H9 (cell line): ENCODE data around the gene PRR30. TPM values are rescaled to one million over a fixed set of nuclear protein-coding genes. Genes with fewer than 3 reads are reported as not detected.

Experiments
- DNase-seq: peaks from one replicate; pipeline ENCODE4 v3.0.0-alpha.2; 2017
- H2AFZ ChIP-seq: one replicate; pipeline ENCODE4 v1.6.1; 2013; ENCODE audit warnings: mild to moderate bottlenecking, low read length, control low read depth, moderate library complexity
- H2AK5ac ChIP-seq: 2 replicates; pipeline ENCODE4 v1.6.1; 2013; ENCODE audit warnings: low read length, control low read depth, mixed read lengths; ENCODE audit not compliant: insufficient read length
- H2BK120ac ChIP-seq: one replicate; pipeline ENCODE4 v1.6.1; 2013; ENCODE audit warnings: low read depth, mild to moderate bottlenecking, low read length, control low read depth, inconsistent platforms; ENCODE audit not compliant: poor library complexity, severe bottlenecking
- H2BK12ac ChIP-seq: 2 replicates; pipeline ENCODE4 v1.6.1; 2013; ENCODE audit warnings: low read length, control low read depth, mixed read lengths, low read depth; ENCODE audit not compliant: insufficient read length
- H2BK15ac ChIP-seq: 2 replicates; pipeline ENCODE4 v1.6.1; 2013; ENCODE audit warnings: low read depth, low read length, control low read depth
- H2BK20ac ChIP-seq: one replicate; pipeline ENCODE4 v1.6.1; 2013; ENCODE audit warnings: low read depth, mild to moderate bottlenecking, low read length, control low read depth, inconsistent platforms; ENCODE audit not compliant: poor library complexity, severe bottlenecking
- H2BK5ac ChIP-seq: 2 replicates; pipeline ENCODE4 v1.6.1; 2013; ENCODE audit warnings: low read length, control low read depth, mixed read lengths; ENCODE audit not compliant: insufficient read length
- H3K14ac ChIP-seq: 2 replicates; pipeline ENCODE4 v1.6.1; 2013; ENCODE audit warnings: low read length, control low read depth; ENCODE audit not compliant: insufficient read depth
- H3K18ac ChIP-seq: 2 replicates; pipeline ENCODE4 v1.6.1; 2013; ENCODE audit warnings: low read depth, mild to moderate bottlenecking, mixed read lengths, low read length, control low read depth; ENCODE audit not compliant: insufficient read length
- H3K23ac ChIP-seq: 2 replicates; pipeline ENCODE4 v1.6.1; 2013; ENCODE audit warnings: low read length, control low read depth, mixed read lengths, low read depth; ENCODE audit not compliant: insufficient read length
- H3K23me2 ChIP-seq: 2 replicates; pipeline ENCODE4 v1.6.1; 2013; ENCODE audit warnings: low read depth, mild to moderate bottlenecking, mixed read lengths, low read length, control low read depth; ENCODE audit not compliant: insufficient read length, poor library complexity, severe bottlenecking
- H3K27ac ChIP-seq: 2 replicates; pipeline ENCODE4 v1.5.1; 2013; ENCODE audit warnings: low read length, control low read depth, mixed read lengths, low read depth; ENCODE audit not compliant: insufficient read length
- H3K27me3 ChIP-seq: 2 replicates; pipeline ENCODE4 v1.6.1; 2013; ENCODE audit warnings: low read length, control low read depth, inconsistent platforms; ENCODE audit not compliant: insufficient read depth
- H3K4ac ChIP-seq: 2 replicates; pipeline ENCODE4 v1.6.1; 2013; ENCODE audit warnings: low read depth, mild to moderate bottlenecking, control low read depth, inconsistent platforms, low read length, moderate library complexity
- H3K4me1 ChIP-seq: 2 replicates; pipeline ENCODE4 v1.6.1; 2013; ENCODE audit warnings: low read length, control low read depth, inconsistent platforms; ENCODE audit not compliant: insufficient read depth
- H3K4me2 ChIP-seq: 2 replicates; pipeline ENCODE4 v1.6.1; 2013; ENCODE audit warnings: low read length, control low read depth, mixed read lengths; ENCODE audit not compliant: insufficient read length, insufficient read depth
- H3K56ac ChIP-seq: 2 replicates; pipeline ENCODE4 v1.6.1; 2013; ENCODE audit warnings: low read depth, mild to moderate bottlenecking, mixed read lengths, low read length, control low read depth; ENCODE audit not compliant: insufficient read length
- H3K79me1 ChIP-seq: 2 replicates; pipeline ENCODE4 v1.6.1; 2013; ENCODE audit warnings: low read depth, mild to moderate bottlenecking, moderate library complexity, low read length, control low read depth, inconsistent platforms; ENCODE audit not compliant: insufficient read depth, poor library complexity, severe bottlenecking
- H3K79me2 ChIP-seq: 2 replicates; pipeline ENCODE4 v1.6.1; 2013; ENCODE audit warnings: low read length, control low read depth, inconsistent platforms; ENCODE audit not compliant: insufficient read depth
- H3K9ac ChIP-seq: 2 replicates; pipeline ENCODE4 v1.6.1; 2013; ENCODE audit warnings: low read length, control low read depth, mixed read lengths; ENCODE audit not compliant: insufficient read length; ENCODE audit errors: extremely low read depth
- H3K9me3 ChIP-seq: one replicate; pipeline ENCODE4 v1.6.1; 2013; ENCODE audit warnings: low read depth, low read length, inconsistent platforms; ENCODE audit not compliant: control insufficient read depth
- H3T11ph ChIP-seq: one replicate; pipeline ENCODE4 v1.6.1; 2013; ENCODE audit warnings: mild to moderate bottlenecking, low read length, control low read depth, inconsistent platforms
- H4K20me1 ChIP-seq: one replicate; pipeline ENCODE4 v1.6.1; 2013; ENCODE audit not compliant: control insufficient read depth, insufficient read length, insufficient read depth
- H4K5ac ChIP-seq: 2 replicates; pipeline ENCODE4 v1.6.1; 2013; ENCODE audit warnings: low read depth, mild to moderate bottlenecking, mixed read lengths, low read length, control low read depth; ENCODE audit not compliant: insufficient read length
- H4K8ac ChIP-seq: replicated peaks from 2 replicates; pipeline ENCODE4 v1.6.1; 2013; ENCODE audit warnings: low read length, control low read depth, mixed read lengths, low read depth; ENCODE audit not compliant: insufficient read length
- H4K91ac ChIP-seq: 2 replicates; pipeline ENCODE4 v1.6.1; 2013; ENCODE audit warnings: low read depth, mild to moderate bottlenecking, moderate library complexity, mixed read lengths, low read length, control low read depth; ENCODE audit not compliant: insufficient read length
- H3K27ac Mint-ChIP-seq, 3 experiments: 2 replicates in 2 of 3; 3 replicates in 1 of 3; pipeline ENCODE4 v1.8.0; 2020 to 2021; ENCODE audit warnings: mixed read lengths in 3 of 3, mild to moderate bottlenecking in 1 of 3, moderate library complexity in 1 of 3
- H3K27me3 Mint-ChIP-seq: 2 replicates; pipeline ENCODE4 v1.8.0; 2021; ENCODE audit warnings: low read depth, mild to moderate bottlenecking, moderate library complexity, mixed read lengths
- H3K36me3 Mint-ChIP-seq, 3 experiments: 2 replicates in 2 of 3; 3 replicates in 1 of 3; pipeline ENCODE4 v1.8.0; 2020 to 2021; ENCODE audit warnings: low read depth in 3 of 3, mixed read lengths in 3 of 3; ENCODE audit not compliant: insufficient read depth in 1 of 3
- H3K4me1 Mint-ChIP-seq, 2 experiments: 2 replicates each; pipeline ENCODE4 v1.8.0; 2020; ENCODE audit warnings: mixed read lengths in 2 of 2
- H3K4me3 Mint-ChIP-seq, 2 experiments: 2 replicates in 1 of 2; 3 replicates in 1 of 2; pipeline ENCODE4 v1.8.0; 2020 to 2021; ENCODE audit warnings: mild to moderate bottlenecking in 2 of 2, mixed read lengths in 2 of 2, moderate library complexity in 1 of 2
- H3K9me3 Mint-ChIP-seq, 2 experiments: 2 replicates in 1 of 2; 3 replicates in 1 of 2; pipeline ENCODE4 v1.8.0; 2020; ENCODE audit warnings: mild to moderate bottlenecking in 2 of 2, mixed read lengths in 2 of 2, moderate library complexity in 1 of 2
- WGBS: extraction: QIAGEN DNeasy Blood & Tissue Kit; methylation state at CpG from one replicate; pipeline ENCODE4 v1.1.7; 2013; ENCODE audit warnings: missing lambda C conversion rate, low lambda C conversion rate, mixed read lengths; ENCODE audit not compliant: insufficient read length; ENCODE audit errors: extremely low coverage; 5-methylcytosine and 5-hydroxymethylcytosine counted together
- total RNA-seq: library from RNA; stranded (reverse); gene quantifications from 2 replicates; pipeline ENCODE4 v1.2.1, GENCODE V29; 2021
- TF ChIP-seq, protein P1 (sequence below): fragments of 200-600 bp; sonication (generic); conservative IDR thresholded peaks from 3 replicates; pipeline ENCODE4 v1.8.0; 2021; ENCODE audit warnings: antibody characterized with exemption, mild to moderate bottlenecking

The PRR30 gene
- total RNA-seq, 1 experiment from 2014 or later = not detected

DNA sequence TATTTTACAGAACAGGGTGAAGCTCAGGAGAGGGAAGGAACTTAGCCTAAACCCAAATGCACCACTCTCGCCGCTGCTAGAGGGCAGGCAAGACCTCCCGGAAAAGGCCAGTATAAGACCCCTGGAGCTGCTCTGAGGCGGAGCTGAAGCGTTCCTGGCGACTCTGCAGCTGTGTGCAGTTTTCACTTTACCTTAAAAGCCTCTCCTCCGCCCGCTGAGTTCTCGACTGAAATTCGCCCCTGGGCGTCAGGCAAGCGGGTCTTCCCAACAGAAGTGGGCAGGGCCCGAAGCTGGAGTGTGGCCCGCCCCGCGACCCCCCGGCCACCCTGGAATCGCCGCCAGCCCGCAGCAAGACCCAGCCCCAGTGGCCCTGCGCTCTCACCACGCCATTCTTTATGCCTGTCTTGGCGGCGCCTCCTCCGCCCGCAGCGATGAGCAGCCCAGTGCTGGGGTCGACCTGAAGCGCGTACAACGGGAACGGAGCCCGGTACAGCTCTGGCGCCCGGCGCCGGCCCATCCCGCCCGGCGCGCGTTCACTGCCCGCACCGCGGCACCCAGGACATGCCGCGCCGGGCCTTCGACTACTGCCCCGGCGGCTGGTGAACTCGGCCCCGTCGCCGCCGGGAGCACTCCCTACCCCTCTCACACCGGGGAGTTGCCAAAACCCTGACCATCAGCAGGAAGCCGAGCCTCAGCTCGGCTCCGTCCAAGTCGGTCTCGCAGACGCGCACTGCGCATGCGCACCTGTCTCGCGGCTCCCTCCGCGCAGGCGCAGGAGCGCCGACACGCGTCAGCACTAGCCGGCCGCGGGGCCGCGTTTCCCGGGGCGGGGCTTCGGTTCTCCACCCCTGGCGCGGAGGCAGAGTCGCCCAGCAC, 5.1 kb downstream of the PRR30 start, which contains the start of gene PREB:
Gene PREB (minus strand): TSS at position 732 of the 876 bp plus-strand sequence. CDS start 215 bp downstream, at position 517.
- H3K27ac Mint-ChIP-seq = peak within 1 kb of the TSS; percentile 93 to 95 (median 93); a peak in 6 of 7 replicates
- H3K4me3 Mint-ChIP-seq = peak within 1 kb of the TSS; percentile 90 to 96
- TF ChIP-seq, protein P1, sequence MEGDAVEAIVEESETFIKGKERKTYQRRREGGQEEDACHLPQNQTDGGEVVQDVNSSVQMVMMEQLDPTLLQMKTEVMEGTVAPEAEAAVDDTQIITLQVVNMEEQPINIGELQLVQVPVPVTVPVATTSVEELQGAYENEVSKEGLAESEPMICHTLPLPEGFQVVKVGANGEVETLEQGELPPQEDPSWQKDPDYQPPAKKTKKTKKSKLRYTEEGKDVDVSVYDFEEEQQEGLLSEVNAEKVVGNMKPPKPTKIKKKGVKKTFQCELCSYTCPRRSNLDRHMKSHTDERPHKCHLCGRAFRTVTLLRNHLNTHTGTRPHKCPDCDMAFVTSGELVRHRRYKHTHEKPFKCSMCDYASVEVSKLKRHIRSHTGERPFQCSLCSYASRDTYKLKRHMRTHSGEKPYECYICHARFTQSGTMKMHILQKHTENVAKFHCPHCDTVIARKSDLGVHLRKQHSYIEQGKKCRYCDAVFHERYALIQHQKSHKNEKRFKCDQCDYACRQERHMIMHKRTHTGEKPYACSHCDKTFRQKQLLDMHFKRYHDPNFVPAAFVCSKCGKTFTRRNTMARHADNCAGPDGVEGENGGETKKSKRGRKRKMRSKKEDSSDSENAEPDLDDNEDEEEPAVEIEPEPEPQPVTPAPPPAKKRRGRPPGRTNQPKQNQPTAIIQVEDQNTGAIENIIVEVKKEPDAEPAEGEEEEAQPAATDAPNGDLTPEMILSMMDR = peak; percentile 62
- Histone ChIP-seq H3K4me1 (no peaks in the 10 kb centered on the region), H4K20me1 (no peaks in the 10 kb centered on the region), H4K8ac (no peak within 1 kb of the TSS), H3K9ac (peak within 1 kb of the TSS; percentile 57), H3T11ph (no peak within 1 kb of the TSS), H2AK5ac (no peak within 1 kb of the TSS), H2BK20ac (no peak within 1 kb of the TSS), H2BK120ac (peak within 1 kb of the TSS; percentile 86), H3K23me2 (no peaks in the 10 kb centered on the region), H3K4me2 (peak within 1 kb of the TSS; percentile 75), H3K56ac (no peak within 1 kb of the TSS), H3K27ac (no peak within 1 kb of the TSS), H4K91ac (no peak within 1 kb of the TSS), H3K4ac (no peak within 1 kb of the TSS), H3K23ac (no peak within 1 kb of the TSS), H3K14ac (peak within 1 kb of the TSS; percentile 57; the same call in 1 of the 2 replicates), H2BK5ac (no peak within 1 kb of the TSS), H3K79me1 (peaks cover 4% of the 10 kb centered on the region), H3K27me3 (no peaks in the 10 kb centered on the region), H3K79me2 (peaks cover 2% of the 10 kb centered on the region; the same call in 1 of the 2 replicates), H2AFZ (no peak within 1 kb of the TSS), H2BK12ac (no peak within 1 kb of the TSS), H3K18ac (peak within 1 kb of the TSS; percentile 34), H2BK15ac (no peak within 1 kb of the TSS), H3K9me3 (no peaks in the 10 kb centered on the region), H4K5ac (peak within 1 kb of the TSS; percentile 12)
- H3K27me3 Mint-ChIP-seq = peaks cover 9% of the 10 kb centered on the region
- peaks cover 10 to 11% of the 10 kb centered on the region in 2 experiments for H3K4me1 Mint-ChIP-seq
- WGBS = no CpG with 5 or more reads among the region's 86 CpGs
- H3K36me3 Mint-ChIP-seq = peaks cover 9 to 38% (median 34%) of the 10 kb centered on the region in 3 experiments
- peak; percentile 98 for DNase-seq
- no peaks in the 10 kb centered on the region for H3K9me3 Mint-ChIP-seq
